ACC112 (cell line): ENCODE measurements around the gene PPM1H.
A peak's percentile ranks its signal among the peaks of the same experiment; 100 is the strongest.

Source experiments
- H2AFZ ChIP-seq: fragments of 200-600 bp; sonication (generic); one replicate; pipeline ENCODE4 v1.6.0; 2017; ENCODE audit warnings: antibody characterized with exemption, low read length; ENCODE audit not compliant: unreplicated experiment
- H3K27ac ChIP-seq: fragments of 200-600 bp; sonication (generic); 2 replicates; pipeline ENCODE4 v1.5.1; 2014; ENCODE audit warnings: low read depth, mild to moderate bottlenecking, antibody characterized with exemption, low read length, moderate library complexity
- H3K27me3 ChIP-seq: fragments of 200-600 bp; sonication (generic); 2 replicates; pipeline ENCODE4 v1.6.1; 2014; ENCODE audit warnings: mild to moderate bottlenecking, antibody characterized with exemption, low read length, moderate library complexity, mixed read lengths; ENCODE audit not compliant: insufficient read depth
- H3K36me3 ChIP-seq: fragments of 200-600 bp; sonication (generic); 2 replicates; pipeline ENCODE4 v1.6.1; 2016; ENCODE audit warnings: mild to moderate bottlenecking, antibody characterized with exemption, low read length, moderate library complexity, mixed read lengths; ENCODE audit not compliant: insufficient read depth
- H3K4me1 ChIP-seq: fragments of 200-600 bp; sonication (generic); one replicate; pipeline ENCODE4 v1.6.1; 2016; ENCODE audit warnings: low read length, mixed read lengths; ENCODE audit not compliant: insufficient read depth, unreplicated experiment, control insufficient read depth
- H3K4me3 ChIP-seq: fragments of 200-600 bp; sonication (generic); 2 replicates; pipeline ENCODE4 v1.5.1; 2014; ENCODE audit warnings: mild to moderate bottlenecking, low read depth, low read length
- H3K79me2 ChIP-seq: fragments of 200-600 bp; sonication (generic); one replicate; pipeline ENCODE4 v1.6.0; 2016; ENCODE audit warnings: low read length; ENCODE audit not compliant: control insufficient read depth, unreplicated experiment, insufficient read depth

Gene PPM1H

DNA sequence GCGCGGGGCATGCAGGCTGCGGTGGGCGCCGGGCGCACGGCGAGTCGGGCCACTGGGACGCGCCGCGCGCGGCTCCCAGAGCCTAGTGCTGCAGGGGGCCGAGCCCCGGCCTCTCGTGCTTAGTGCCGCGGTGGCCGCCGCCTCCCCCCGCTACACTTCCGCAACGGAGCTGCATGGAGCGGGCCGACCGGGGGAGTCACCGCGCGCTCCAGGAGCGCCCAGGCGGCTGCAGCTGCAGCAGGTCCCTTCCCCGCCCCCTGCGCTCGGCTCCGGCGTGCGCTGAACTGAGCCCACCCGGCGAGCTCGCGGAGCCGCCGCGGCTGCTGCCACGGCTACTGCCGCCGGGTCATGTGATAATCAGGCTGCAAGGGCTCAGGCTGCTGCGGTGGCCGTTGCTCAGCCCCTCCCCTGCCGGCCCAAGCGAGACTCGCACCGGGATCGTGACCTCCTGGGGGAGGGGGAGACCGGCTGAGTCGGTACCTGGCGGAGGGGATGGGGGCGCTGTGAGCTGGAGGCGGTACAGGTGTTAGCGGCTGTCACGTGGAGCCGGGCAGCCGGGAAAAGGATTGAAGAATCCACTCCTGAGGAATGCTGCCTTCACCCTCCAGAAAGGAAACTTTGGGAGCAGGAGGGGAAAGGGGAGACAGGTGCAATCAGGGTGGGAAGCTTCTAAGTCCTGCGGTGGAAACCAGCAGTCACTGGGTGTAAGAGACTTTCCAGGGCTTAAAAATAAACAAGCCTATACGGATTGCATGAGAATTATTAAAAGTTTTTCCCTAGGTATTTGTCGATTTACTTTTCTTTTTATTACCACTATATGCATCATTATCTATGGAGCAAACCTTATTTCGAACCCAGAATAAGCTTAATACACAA is at the start of gene PPM1H:
PPM1H (minus strand) TSS at position 352 of the 876 bp plus-strand sequence. CDS start 414 bp downstream, outside the sequence.
- Histone ChIP-seq H3K27me3 (no peaks in the 10 kb centered on the region), H2AFZ (peak within 1 kb of the TSS; percentile 57), H3K27ac (no peak within 1 kb of the TSS), H3K4me1 (no peaks in the 10 kb centered on the region), H3K79me2 (no peaks in the 10 kb centered on the region), H3K4me3 (peak within 1 kb of the TSS; percentile 76), H3K36me3 (no peaks in the 10 kb centered on the region)

GRCh38 chr12:62983594-62983993 is 48.6 kb upstream of the PPM1H start:
- no peaks in the 10 kb centered on the region for H3K4me1 ChIP-seq
- no peak overlapping the region for H2AFZ ChIP-seq
- no peaks in the 10 kb centered on the region for H3K36me3 ChIP-seq
- H3K27me3 ChIP-seq = no peaks in the 10 kb centered on the region
- no peak overlapping the region for H3K27ac ChIP-seq
- H3K79me2 ChIP-seq = no peaks in the 10 kb centered on the region
- H3K4me3 ChIP-seq = no peak overlapping the region

DNA sequence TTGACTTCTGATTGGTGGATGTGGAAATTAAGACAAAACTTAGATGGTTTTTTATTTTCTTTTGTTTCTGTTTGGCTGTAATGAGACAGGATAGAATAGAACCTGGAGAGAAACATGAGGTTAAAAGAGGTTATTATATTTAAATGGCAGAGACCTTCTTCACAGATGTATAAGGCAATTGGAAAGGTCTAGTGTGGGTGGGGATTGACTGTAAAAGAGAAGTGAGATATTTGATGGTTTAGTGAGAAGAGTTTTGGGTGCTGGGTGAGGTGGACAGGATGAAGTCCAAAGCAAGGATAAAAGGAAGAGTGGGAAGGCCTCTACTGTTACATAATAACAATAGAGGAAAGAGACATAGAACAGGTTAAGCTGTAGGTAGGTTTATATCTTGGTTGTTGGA is 43.8 kb upstream of the PPM1H start:
- H2AFZ ChIP-seq = no peak overlapping the region

DNA sequence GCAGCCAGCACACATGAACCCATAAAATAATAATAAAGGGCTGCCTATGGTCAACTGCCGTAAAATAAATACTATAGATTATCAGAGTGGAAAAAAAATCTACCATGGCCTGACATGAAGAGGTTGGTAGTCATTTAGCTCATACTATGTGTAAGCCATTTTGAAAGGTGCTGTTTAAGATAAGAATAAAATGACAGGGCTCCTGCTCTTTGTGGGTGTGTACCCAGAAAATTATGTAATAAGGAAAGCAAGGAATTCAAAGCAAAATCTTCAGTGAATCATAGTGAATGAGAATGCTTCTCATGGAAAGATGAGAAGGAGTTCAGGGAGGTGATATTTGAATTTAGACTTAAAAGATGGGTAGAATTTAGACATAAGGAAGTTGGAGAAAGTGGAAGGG is 42.9 kb upstream of the PPM1H start:
- Histone ChIP-seq H2AFZ (no peak overlapping the region), H3K4me3 (no peak overlapping the region), H3K27me3 (no peaks in the 10 kb centered on the region), H3K27ac (no peak overlapping the region), H3K36me3 (no peaks in the 10 kb centered on the region), H3K4me1 (no peaks in the 10 kb centered on the region), H3K79me2 (no peaks in the 10 kb centered on the region)

More for the DNA sequence above, 43.8 kb upstream of the PPM1H start:
- H3K79me2 ChIP-seq = no peaks in the 10 kb centered on the region
- no peaks in the 10 kb centered on the region for H3K27me3 ChIP-seq
- no peak overlapping the region for H3K4me3 ChIP-seq
- H3K36me3 ChIP-seq = no peaks in the 10 kb centered on the region
- H3K27ac ChIP-seq = no peak overlapping the region
- no peaks in the 10 kb centered on the region for H3K4me1 ChIP-seq

- Histone ChIP-seq H3K27me3 (no peaks in the 10 kb centered on the region), H3K4me3 (no peak overlapping the region), H3K4me1 (no peaks in the 10 kb centered on the region), H3K36me3 (no peaks in the 10 kb centered on the region), H2AFZ (no peak overlapping the region), H3K27ac (no peak overlapping the region), H3K79me2 (no peaks in the 10 kb centered on the region)
These were observed 42.5 kb upstream of the PPM1H start for GRCh38 chr12:62977418-62977817.

DNA sequence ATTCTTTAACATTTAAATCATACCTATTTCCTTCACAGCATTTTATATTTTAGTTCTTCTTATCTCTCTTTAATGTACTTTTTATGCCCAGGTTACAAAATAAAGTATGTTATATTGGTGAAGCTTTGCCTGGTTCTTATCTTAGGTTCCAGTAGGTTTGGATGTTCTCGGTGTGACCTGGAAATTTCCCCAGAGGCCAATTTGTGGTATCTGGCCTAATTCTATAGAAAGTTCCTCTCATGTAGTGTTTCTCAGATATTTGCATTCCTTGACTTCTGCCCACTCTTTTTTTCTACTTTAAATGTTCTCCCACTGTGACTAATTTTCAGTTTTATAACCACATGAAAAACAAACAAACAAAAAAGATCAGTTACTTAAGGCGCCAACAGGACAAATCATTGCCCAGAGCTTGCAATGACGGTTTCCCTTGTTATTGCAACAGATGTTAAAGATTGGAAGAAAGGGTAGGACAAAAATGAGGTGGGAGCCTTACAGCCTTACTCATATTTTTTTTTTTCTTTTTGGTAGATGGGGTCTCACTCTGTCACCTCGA is 41.2 kb upstream of the PPM1H start:
- no peaks in the 10 kb centered on the region for H3K27me3 ChIP-seq
- no peaks in the 10 kb centered on the region for H3K79me2 ChIP-seq
- no peak overlapping the region for H3K4me3 ChIP-seq
- H2AFZ ChIP-seq = no peak overlapping the region
- no peaks in the 10 kb centered on the region for H3K4me1 ChIP-seq
- no peaks in the 10 kb centered on the region for H3K36me3 ChIP-seq
- no peak overlapping the region for H3K27ac ChIP-seq

GRCh38 chr12:62971769-62972525 is 37.0 kb upstream of the PPM1H start:
- Histone ChIP-seq H3K36me3 (no peaks in the 10 kb centered on the region), H3K27me3 (no peaks in the 10 kb centered on the region), H3K79me2 (no peaks in the 10 kb centered on the region), H3K27ac (no peak overlapping the region), H3K4me1 (no peaks in the 10 kb centered on the region), H2AFZ (no peak overlapping the region), H3K4me3 (no peak overlapping the region)

GRCh38 chr12:62969695-62970094 is 34.7 kb upstream of the PPM1H start:
- no peaks in the 10 kb centered on the region for H3K4me1 ChIP-seq
- no peaks in the 10 kb centered on the region for H3K27me3 ChIP-seq
- H3K36me3 ChIP-seq = no peaks in the 10 kb centered on the region

GRCh38 chr12:62967701-62968100 is 32.8 kb upstream of the PPM1H start:
- H3K27ac ChIP-seq = no peak overlapping the region
- H2AFZ ChIP-seq = no peak overlapping the region
- H3K4me3 ChIP-seq = no peak overlapping the region
- H3K79me2 ChIP-seq = no peaks in the 10 kb centered on the region
- 0 out of 2 replicates have a peak, but pooled peaks cover 3% of the 10 kb centered on the region for H3K27me3 ChIP-seq
- no peaks in the 10 kb centered on the region for H3K4me1 ChIP-seq
- H3K36me3 ChIP-seq = no peaks in the 10 kb centered on the region

More at GRCh38 chr12:62969695-62970094, 34.7 kb upstream of the PPM1H start:
- Histone ChIP-seq H3K4me3 (no peak overlapping the region), H3K27ac (no peak overlapping the region), H2AFZ (no peak overlapping the region), H3K79me2 (no peaks in the 10 kb centered on the region)

DNA sequence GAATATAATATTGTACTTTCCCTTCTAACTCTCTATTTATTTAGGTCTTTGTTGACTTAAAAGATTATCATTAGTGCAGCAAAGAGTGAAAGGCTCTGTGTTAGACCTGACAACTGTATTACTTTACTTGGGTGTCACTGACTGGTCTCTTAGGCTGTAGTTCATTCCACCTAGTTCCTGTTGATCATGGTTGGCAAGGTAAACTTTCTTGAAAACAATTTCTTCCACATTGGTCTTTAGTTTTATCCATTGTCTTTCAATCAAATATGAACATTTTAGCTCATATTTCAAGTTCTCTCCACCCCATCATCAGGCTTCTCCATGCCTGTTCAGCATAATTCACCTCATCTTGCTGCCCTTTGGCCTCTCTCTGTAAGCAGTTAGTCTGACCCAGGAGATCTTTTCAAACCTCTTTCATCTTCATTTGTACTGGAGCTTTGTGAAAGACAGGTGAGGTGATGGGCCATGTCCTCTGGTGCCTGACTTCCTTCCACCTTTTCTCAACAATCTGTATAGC is 32.1 kb upstream of the PPM1H start:
- no peak overlapping the region for H3K27ac ChIP-seq
- H2AFZ ChIP-seq = no peak overlapping the region
- no peak overlapping the region for H3K4me3 ChIP-seq
- 0 out of 2 replicates have a peak, but pooled peaks cover 3% of the 10 kb centered on the region for H3K27me3 ChIP-seq
- no peaks in the 10 kb centered on the region for H3K79me2 ChIP-seq
- no peaks in the 10 kb centered on the region for H3K4me1 ChIP-seq
- no peaks in the 10 kb centered on the region for H3K36me3 ChIP-seq
